ENCODE results near the gene PER1. TPM values are rescaled to one million over a fixed set of nuclear protein-coding genes. Genes with fewer than 3 reads are reported as not detected.

Gene PER1
- total and polyA plus RNA-seq, 7 donors = 48.9 to 278 (median 145) TPM

DNA sequence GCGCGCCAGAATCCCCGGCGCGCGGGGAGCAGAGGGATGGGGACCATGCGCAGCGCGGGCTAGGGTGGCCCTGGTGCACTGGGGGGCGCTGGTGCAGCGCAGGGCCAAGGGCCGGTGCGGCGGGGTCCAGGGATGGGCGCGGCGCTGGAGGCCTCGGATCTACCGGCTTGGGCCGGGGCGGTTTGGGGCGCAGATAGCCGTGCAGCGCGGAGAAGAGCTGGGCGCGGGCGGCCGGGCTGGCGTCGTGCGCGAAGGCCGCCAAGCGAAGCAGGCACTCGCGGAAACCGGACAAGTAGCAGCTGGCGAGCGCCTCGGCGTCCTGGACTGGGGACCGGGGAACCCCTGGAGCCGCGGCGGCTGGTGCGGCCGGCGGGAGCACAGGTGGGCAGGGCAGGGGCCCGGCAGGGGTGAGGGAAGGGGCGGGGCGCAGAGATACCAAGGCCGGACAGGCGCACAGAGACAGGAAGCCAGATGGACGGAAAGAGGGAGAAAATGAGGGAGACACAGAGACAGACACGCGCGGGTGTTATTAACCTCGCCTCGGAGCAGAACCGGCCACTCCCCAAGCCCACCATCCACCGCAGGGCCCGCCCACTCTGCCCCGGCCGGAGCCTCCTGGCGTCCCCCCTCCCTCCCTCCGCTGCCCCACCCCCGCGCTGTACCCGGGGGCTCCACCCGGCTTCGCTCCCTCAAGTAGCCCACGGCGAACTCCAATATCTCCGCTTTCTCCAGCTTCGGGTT, 30.4 kb downstream of the PER1 start:
- H3K27me3 ChIP-seq (ENCODE audit: insufficient read depth in 3 of 3, low read length in 2 of 3) = peaks cover 0 to 36% (median 8%) of the 10 kb centered on the region in 3 donors
- DNase-seq = peak; percentile 62 to 78
- no peaks in the 10 kb centered on the region for H3K9me3 ChIP-seq
- 0 to 1% (median 1%) methylated on average over 43 to 76 of the region's 76 CpGs for WGBS, 3 donors
- no peaks in the 10 kb centered on the region for H3K36me3 ChIP-seq (ENCODE audit: insufficient read depth in 1 of 2, low read depth in 1 of 2)
- peak overlapping the region; percentile 77 for H3K4me3 ChIP-seq
- H3K4me1 ChIP-seq = peaks cover 41% of the 10 kb centered on the region
- H3K27ac ChIP-seq = no peak overlapping the region
- peak; percentile 10 to 43 (median 18) for ATAC-seq
- intact Hi-C loops (cut with DNase I) = loop anchor here in 1 of 2 donors (2.0 kb wide), 3 partner anchors 17 to 65 kb away; no protein-coding TSS in a partner anchor
- TF ChIP-seq, protein P1, sequence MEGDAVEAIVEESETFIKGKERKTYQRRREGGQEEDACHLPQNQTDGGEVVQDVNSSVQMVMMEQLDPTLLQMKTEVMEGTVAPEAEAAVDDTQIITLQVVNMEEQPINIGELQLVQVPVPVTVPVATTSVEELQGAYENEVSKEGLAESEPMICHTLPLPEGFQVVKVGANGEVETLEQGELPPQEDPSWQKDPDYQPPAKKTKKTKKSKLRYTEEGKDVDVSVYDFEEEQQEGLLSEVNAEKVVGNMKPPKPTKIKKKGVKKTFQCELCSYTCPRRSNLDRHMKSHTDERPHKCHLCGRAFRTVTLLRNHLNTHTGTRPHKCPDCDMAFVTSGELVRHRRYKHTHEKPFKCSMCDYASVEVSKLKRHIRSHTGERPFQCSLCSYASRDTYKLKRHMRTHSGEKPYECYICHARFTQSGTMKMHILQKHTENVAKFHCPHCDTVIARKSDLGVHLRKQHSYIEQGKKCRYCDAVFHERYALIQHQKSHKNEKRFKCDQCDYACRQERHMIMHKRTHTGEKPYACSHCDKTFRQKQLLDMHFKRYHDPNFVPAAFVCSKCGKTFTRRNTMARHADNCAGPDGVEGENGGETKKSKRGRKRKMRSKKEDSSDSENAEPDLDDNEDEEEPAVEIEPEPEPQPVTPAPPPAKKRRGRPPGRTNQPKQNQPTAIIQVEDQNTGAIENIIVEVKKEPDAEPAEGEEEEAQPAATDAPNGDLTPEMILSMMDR (IDR thresholded peaks at IDR 0.05) = peak; percentile 41

DNA sequence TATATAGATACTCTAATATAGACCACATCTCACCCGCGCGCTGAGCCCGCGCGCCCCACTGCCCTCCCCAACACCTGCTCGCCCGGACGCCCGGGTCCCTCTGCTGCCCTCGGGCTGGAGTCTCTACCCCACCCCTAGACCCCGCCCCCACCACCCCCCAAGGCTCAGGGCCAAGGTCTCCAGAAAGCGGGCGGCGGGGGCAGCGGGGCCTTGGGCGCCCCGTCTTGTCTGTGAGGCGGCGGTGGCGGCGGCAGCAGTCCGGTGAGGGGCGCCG, 30.9 kb downstream of the PER1 start:
- Histone ChIP-seq H3K27me3 (ENCODE audit: insufficient read depth in 3 of 3, low read length in 2 of 3) (peaks cover 0 to 41% (median 10%) of the 10 kb centered on the region in 3 donors), H3K36me3 (ENCODE audit: insufficient read depth in 1 of 2, low read depth in 1 of 2) (no peaks in the 10 kb centered on the region), H3K9me3 (no peaks in the 10 kb centered on the region), H3K4me1 (peaks cover 40% of the 10 kb centered on the region), H3K4me3 (peak overlapping the region; percentile 77), H3K27ac (no peak overlapping the region)
- 0 to 1% (median 0%) methylated on average over 13 to 25 of the region's 25 CpGs for whole genome bisulfite sequencing, 3 donors
- ATAC-seq (no peak), DNase-seq (no peak)
- intact Hi-C loops (cut with DNase I) = loop anchor here in 1 of 2 donors (2.0 kb wide), 3 partner anchors 17 to 65 kb away; no protein-coding TSS in a partner anchor
- TF ChIP-seq, protein P1 (IDR thresholded peaks at IDR 0.05) = no peak

DNA sequence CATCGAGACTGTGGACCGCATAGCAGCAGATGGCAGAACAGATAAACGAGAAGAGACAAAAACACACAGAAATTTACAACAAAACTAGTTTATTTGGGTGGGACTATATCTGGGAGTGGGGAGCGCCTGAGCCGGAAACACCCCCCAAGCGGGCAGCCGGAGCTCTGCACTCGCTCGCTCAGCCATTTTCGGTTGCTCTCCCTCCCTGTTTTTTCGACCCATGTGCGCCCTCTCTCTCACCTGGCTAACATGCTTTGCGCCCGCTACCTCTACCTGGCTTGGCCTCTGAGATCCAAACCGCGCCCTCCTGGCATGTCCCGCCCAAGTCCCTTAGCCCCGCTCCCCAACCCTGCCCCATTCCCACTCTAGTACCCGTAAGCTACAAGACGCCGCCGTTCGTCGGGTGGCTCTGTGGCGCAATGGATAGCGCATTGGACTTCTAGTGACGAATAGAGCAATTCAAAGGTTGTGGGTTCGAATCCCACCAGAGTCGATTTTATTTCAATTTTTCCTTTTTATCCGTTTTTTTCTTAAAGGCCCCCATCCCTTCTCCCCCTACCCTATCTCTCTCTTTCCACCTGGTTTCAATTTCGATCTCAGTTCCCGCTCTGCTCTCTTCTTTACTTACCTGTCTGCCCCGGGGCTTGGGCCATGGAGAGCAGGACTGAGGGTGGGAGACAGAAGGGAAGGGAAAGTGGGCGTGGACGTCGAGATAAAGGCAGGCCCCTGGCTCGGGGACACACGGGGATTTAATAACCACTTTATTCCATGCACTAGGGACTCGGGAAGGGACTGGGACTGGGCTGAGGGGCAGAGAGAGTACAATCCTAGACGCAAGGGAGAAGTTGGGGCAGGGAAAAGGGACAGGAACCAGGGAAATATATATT, 31.4 kb downstream of the PER1 start:
- DNase-seq = peak in 1 of 2 donors; percentile 80
- Histone ChIP-seq H3K27me3 (ENCODE audit: insufficient read depth in 3 of 3, low read length in 2 of 3) (peaks cover 0 to 47% (median 10%) of the 10 kb centered on the region in 3 donors), H3K9me3 (no peaks in the 10 kb centered on the region), H3K4me1 (peaks cover 40% of the 10 kb centered on the region), H3K27ac (peak overlapping the region; percentile 71), H3K4me3 (peak overlapping the region; percentile 77), H3K36me3 (ENCODE audit: insufficient read depth in 1 of 2, low read depth in 1 of 2) (no peaks in the 10 kb centered on the region)
- peak; percentile 15 to 43 (median 28) for ATAC-seq
- intact Hi-C loops (cut with DNase I) = loop anchor here in 1 of 2 donors (2.0 kb wide), 3 partner anchors 18 to 66 kb away; no protein-coding TSS in a partner anchor
- TF ChIP-seq, protein P1 (IDR thresholded peaks at IDR 0.05) = no peak
- WGBS, 3 donors = 1% methylated on average over 39 to 40 of the region's 40 CpGs

DNA sequence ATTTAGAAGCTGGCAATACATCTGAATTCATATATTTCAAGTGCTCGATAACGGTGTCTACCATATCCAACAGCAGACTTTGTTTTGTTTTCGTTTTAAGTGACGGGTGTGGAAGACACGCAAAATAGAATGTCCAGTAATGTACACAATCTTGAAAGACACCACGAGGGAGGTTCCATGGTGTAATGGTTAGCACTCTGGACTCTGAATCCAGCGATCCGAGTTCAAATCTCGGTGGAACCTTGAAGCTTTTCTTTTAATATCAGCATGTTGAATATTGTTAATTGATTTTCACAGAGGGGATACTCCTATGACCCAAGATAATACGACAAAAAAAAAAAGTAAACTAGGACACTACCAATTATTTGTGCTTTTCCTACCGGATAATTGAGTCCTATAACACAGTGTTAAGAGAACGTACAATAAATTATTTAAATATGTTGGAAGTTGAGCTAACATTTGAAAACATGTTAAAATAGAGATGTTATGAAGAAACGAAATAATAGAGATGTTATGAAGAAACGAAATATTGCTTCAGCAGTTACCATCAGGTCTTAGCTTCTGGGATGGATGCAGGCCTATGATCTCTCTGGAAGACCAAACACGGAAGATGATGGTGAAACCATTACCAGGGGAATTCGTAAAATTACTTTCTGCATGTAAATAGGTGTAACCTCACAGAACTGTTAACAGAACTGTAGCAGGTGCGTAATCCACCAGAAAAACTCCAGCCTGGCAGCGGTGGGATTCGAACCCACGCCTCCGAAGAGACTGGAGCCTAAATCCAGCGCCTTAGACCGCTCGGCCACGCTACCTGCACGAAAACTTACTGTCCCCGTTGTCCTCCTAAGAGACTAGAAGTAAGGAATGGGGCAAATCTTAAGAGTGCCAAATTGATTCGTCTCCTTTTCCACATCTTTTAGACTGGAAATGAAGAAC, 32.4 kb downstream of the PER1 start:
- DNase-seq (peak; percentile 75 to 88), ATAC-seq (peak; percentile 64 to 80 (median 70))
- no peaks in the 10 kb centered on the region for H3K36me3 ChIP-seq (ENCODE audit: insufficient read depth in 1 of 2, low read depth in 1 of 2)
- peaks cover 33% of the 10 kb centered on the region for H3K4me1 ChIP-seq
- H3K27ac ChIP-seq = peak overlapping the region; percentile 71
- TF ChIP-seq, protein P1 (IDR thresholded peaks at IDR 0.05) = no peak
- intact Hi-C loops (cut with DNase I) = loop anchor here (1.0 to 10.0 kb wide), 6 partner anchors 19 to 175 kb away; partner anchors contain the start of gene SLC25A35 (in 1 of the 2)
- no peaks in the 10 kb centered on the region for H3K9me3 ChIP-seq
- H3K4me3 ChIP-seq = peak overlapping the region; percentile 77
- H3K27me3 ChIP-seq (ENCODE audit: insufficient read depth in 3 of 3, low read length in 2 of 3) = peaks cover 0 to 49% (median 14%) of the 10 kb centered on the region in 3 donors
- WGBS, 3 donors = 0% methylated on average over 28 of the region's 28 CpGs
